SK-N-MC (cell line): Measurements from ENCODE around the gene B4GALT4.

Source experiments
- DNase-seq: peaks from one replicate; pipeline ENCODE4 v3.0.0-alpha.2; 2011; ENCODE audit warnings: low read depth, low spot score
- H3K27ac ChIP-seq: fragments of 200-600 bp; sonication (generic); 2 replicates; pipeline ENCODE4 v1.5.1; 2016; ENCODE audit warnings: mixed run types
- H3K36me3 ChIP-seq: fragments of 200-600 bp; sonication (generic); 2 replicates; pipeline ENCODE4 v1.6.1; 2017; ENCODE audit warnings: antibody characterized with exemption, low read length, mixed read lengths; ENCODE audit not compliant: insufficient read depth
- H3K4me3 ChIP-seq: fragments of 200-600 bp; sonication (generic); 2 replicates; pipeline ENCODE4 v1.5.1; 2016
- H3K9ac ChIP-seq: fragments of 200-600 bp; sonication (generic); 2 replicates; pipeline ENCODE4 v1.8.0; 2017; ENCODE audit warnings: mixed run types, mixed read lengths; ENCODE audit not compliant: insufficient read length
- H3K9me3 ChIP-seq: fragments of 200-600 bp; sonication (generic); 2 replicates; pipeline ENCODE4 v1.6.1; 2017; ENCODE audit warnings: low read depth, mild to moderate bottlenecking, antibody characterized with exemption, low read length, moderate library complexity, mixed read lengths
- EZH2 ChIP-seq: fragments of 200-600 bp; sonication (generic); IDR thresholded peaks from one replicate; pipeline ENCODE4 v1.6.1; 2017; ENCODE audit warnings: antibody characterized with exemption
- FOXP2 ChIP-seq: optimal IDR thresholded peaks from 2 replicates; pipeline ENCODE3; 2011; ENCODE audit warnings: mild to moderate bottlenecking, moderate library complexity; ENCODE audit not compliant: insufficient read depth; ENCODE audit errors: extremely low read length, control extremely low read depth
- POLR2AphosphoS5 ChIP-seq: IDR thresholded peaks from 2 replicates; pipeline ENCODE4 v1.6.1; 2012; ENCODE audit warnings: mild to moderate bottlenecking, low read depth, low read length, borderline replicate concordance

Gene B4GALT4

GRCh38 chr3:119228373-119229145 lies 12.1 kb downstream of the B4GALT4 start:
- TF ChIP-seq POLR2AphosphoS5, result no peak
- no peak for TF ChIP-seq EZH2
- TF ChIP-seq FOXP2, result no peak
- Histone ChIP-seq H3K9me3 (no peaks in the 10 kb centered on the region), H3K4me3 (no peak overlapping the region), H3K27ac (no peak overlapping the region), H3K9ac (no peak overlapping the region), H3K36me3 (peaks cover 9% of the 10 kb centered on the region)
- no peak for DNase-seq

- no peaks in the 10 kb centered on the region for H3K9me3 ChIP-seq
- H3K4me3 ChIP-seq, result no peak overlapping the region
- TF ChIP-seq EZH2 (no peak), FOXP2 (no peak), POLR2AphosphoS5 (no peak)
- no peak overlapping the region for H3K27ac ChIP-seq
- H3K9ac ChIP-seq, result no peak overlapping the region
- DNase-seq, result no peak
- H3K36me3 ChIP-seq, result peaks cover 9% of the 10 kb centered on the region
Observed at GRCh38 chr3:119227070-119227850, 13.4 kb downstream of the B4GALT4 start.

GRCh38 chr3:119225121-119225520 lies 15.6 kb downstream of the B4GALT4 start:
- Histone ChIP-seq H3K9ac (no peak overlapping the region), H3K27ac (no peak overlapping the region), H3K4me3 (no peak overlapping the region), H3K9me3 (no peaks in the 10 kb centered on the region), H3K36me3 (peaks cover 9% of the 10 kb centered on the region)
- no peak for DNase-seq
- TF ChIP-seq EZH2 (no peak), FOXP2 (no peak), POLR2AphosphoS5 (no peak)

- Histone ChIP-seq H3K36me3 (no peaks in the 10 kb centered on the region; the same call in 1 of the 2 replicates), H3K27ac (no peak overlapping the region), H3K9me3 (no peaks in the 10 kb centered on the region), H3K4me3 (no peak overlapping the region), H3K9ac (no peak overlapping the region)
- no peak for DNase-seq
- TF ChIP-seq EZH2, result no peak
- no peak for TF ChIP-seq FOXP2
- TF ChIP-seq POLR2AphosphoS5, result no peak
Observed at GRCh38 chr3:119223511-119223910, 17.2 kb downstream of the B4GALT4 start.

- TF ChIP-seq FOXP2 (no peak), POLR2AphosphoS5 (no peak)
- H3K9ac ChIP-seq, result no peak overlapping the region
- H3K36me3 ChIP-seq, result no peaks in the 10 kb centered on the region; the same call in 1 of the 2 replicates
- no peak for DNase-seq
- H3K27ac ChIP-seq, result no peak overlapping the region
- no peaks in the 10 kb centered on the region for H3K9me3 ChIP-seq
- H3K4me3 ChIP-seq, result no peak overlapping the region
Observed at GRCh38 chr3:119222391-119222790, 18.3 kb downstream of the B4GALT4 start.

- Histone ChIP-seq H3K4me3 (no peak overlapping the region), H3K36me3 (no peaks in the 10 kb centered on the region; the same call in 1 of the 2 replicates), H3K27ac (no peak overlapping the region), H3K9ac (no peak overlapping the region), H3K9me3 (no peaks in the 10 kb centered on the region)
- TF ChIP-seq EZH2 (no peak), POLR2AphosphoS5 (no peak), FOXP2 (no peak)
- no peak for DNase-seq
Observed at GRCh38 chr3:119221779-119222320, 18.8 kb downstream of the B4GALT4 start.

GRCh38 chr3:119220970-119221667 lies 19.6 kb downstream of the B4GALT4 start:
- no peak overlapping the region for H3K4me3 ChIP-seq
- TF ChIP-seq FOXP2, result no peak
- TF ChIP-seq EZH2, result no peak
- TF ChIP-seq POLR2AphosphoS5, result no peak

GRCh38 chr3:119220198-119220597 lies 20.5 kb downstream of the B4GALT4 start:
- no peak overlapping the region for H3K4me3 ChIP-seq
- H3K9ac ChIP-seq, result no peak overlapping the region
- no peak overlapping the region for H3K27ac ChIP-seq
- H3K9me3 ChIP-seq, result no peaks in the 10 kb centered on the region
- DNase-seq, result no peak
- peaks cover 5% of the 10 kb centered on the region; the same call in 1 of the 2 replicates for H3K36me3 ChIP-seq
- TF ChIP-seq EZH2, result no peak

More at GRCh38 chr3:119220970-119221667, 19.6 kb downstream of the B4GALT4 start:
- no peak for DNase-seq
- H3K9ac ChIP-seq, result no peak overlapping the region
- no peak overlapping the region for H3K27ac ChIP-seq
- no peaks in the 10 kb centered on the region for H3K9me3 ChIP-seq
- peaks cover under 1% of the 10 kb centered on the region; the same call in 1 of the 2 replicates for H3K36me3 ChIP-seq
